ENCODE data around the gene OGFOD1. TPM values are rescaled to one million over a fixed set of nuclear protein-coding genes. Genes with fewer than 3 reads are reported as not detected.

Gene OGFOD1
- total and polyA plus RNA-seq, 2 experiments from 2014 or later = 74.5 to 76.3 TPM

DNA sequence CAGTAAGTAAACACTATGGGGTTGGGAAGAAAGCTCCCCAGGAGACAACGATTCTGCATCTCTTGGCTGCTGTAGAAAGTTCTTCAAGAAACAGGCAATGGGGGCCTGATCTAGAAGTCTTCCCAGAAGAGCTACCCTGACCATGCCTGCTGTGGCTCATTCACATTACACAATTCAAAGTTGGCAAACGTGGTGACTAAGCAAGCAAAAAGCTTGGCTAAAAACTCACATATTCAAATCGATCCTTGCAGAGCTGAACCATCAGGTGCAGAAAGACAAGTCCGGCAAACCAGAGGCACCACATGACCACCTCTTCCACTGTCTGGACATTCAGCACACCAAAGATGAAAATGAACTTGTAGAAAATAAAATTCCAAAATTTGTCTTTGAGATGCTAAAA, 42.2 kb upstream of the OGFOD1 start:
- Histone ChIP-seq H3K4me1 (ENCODE audit: insufficient read depth) (no peaks in the 10 kb centered on the region), H4K20me1 (replicated peaks; ENCODE audit: insufficient read depth) (peaks cover 6% of the 10 kb centered on the region; the same call in 1 of the 2 replicates), H3F3A (replicated peaks; ENCODE audit: low read depth) (no peaks in the 10 kb centered on the region), H3K9me2 (ENCODE audit: insufficient read depth) (no peaks in the 10 kb centered on the region), H3K4me2 (no peak overlapping the region), H2AFZ (no peak overlapping the region), H3K36me3 (ENCODE audit: insufficient read depth) (peaks cover 3% of the 10 kb centered on the region; the same call in 1 of the 2 replicates), H3K27me3 (ENCODE audit: insufficient read depth) (no peaks in the 10 kb centered on the region), H3K79me2 (replicated peaks; ENCODE audit: insufficient read depth) (peaks cover 9% of the 10 kb centered on the region), H3K4me3 (no peak overlapping the region), H3K27ac (ENCODE audit: low read depth) (no peak overlapping the region)
- TF ChIP-seq STAT1 (IDR thresholded peaks at IDR 0.05; ENCODE audit: unreplicated experiment) = no peak
- TF ChIP-seq, protein P1, sequence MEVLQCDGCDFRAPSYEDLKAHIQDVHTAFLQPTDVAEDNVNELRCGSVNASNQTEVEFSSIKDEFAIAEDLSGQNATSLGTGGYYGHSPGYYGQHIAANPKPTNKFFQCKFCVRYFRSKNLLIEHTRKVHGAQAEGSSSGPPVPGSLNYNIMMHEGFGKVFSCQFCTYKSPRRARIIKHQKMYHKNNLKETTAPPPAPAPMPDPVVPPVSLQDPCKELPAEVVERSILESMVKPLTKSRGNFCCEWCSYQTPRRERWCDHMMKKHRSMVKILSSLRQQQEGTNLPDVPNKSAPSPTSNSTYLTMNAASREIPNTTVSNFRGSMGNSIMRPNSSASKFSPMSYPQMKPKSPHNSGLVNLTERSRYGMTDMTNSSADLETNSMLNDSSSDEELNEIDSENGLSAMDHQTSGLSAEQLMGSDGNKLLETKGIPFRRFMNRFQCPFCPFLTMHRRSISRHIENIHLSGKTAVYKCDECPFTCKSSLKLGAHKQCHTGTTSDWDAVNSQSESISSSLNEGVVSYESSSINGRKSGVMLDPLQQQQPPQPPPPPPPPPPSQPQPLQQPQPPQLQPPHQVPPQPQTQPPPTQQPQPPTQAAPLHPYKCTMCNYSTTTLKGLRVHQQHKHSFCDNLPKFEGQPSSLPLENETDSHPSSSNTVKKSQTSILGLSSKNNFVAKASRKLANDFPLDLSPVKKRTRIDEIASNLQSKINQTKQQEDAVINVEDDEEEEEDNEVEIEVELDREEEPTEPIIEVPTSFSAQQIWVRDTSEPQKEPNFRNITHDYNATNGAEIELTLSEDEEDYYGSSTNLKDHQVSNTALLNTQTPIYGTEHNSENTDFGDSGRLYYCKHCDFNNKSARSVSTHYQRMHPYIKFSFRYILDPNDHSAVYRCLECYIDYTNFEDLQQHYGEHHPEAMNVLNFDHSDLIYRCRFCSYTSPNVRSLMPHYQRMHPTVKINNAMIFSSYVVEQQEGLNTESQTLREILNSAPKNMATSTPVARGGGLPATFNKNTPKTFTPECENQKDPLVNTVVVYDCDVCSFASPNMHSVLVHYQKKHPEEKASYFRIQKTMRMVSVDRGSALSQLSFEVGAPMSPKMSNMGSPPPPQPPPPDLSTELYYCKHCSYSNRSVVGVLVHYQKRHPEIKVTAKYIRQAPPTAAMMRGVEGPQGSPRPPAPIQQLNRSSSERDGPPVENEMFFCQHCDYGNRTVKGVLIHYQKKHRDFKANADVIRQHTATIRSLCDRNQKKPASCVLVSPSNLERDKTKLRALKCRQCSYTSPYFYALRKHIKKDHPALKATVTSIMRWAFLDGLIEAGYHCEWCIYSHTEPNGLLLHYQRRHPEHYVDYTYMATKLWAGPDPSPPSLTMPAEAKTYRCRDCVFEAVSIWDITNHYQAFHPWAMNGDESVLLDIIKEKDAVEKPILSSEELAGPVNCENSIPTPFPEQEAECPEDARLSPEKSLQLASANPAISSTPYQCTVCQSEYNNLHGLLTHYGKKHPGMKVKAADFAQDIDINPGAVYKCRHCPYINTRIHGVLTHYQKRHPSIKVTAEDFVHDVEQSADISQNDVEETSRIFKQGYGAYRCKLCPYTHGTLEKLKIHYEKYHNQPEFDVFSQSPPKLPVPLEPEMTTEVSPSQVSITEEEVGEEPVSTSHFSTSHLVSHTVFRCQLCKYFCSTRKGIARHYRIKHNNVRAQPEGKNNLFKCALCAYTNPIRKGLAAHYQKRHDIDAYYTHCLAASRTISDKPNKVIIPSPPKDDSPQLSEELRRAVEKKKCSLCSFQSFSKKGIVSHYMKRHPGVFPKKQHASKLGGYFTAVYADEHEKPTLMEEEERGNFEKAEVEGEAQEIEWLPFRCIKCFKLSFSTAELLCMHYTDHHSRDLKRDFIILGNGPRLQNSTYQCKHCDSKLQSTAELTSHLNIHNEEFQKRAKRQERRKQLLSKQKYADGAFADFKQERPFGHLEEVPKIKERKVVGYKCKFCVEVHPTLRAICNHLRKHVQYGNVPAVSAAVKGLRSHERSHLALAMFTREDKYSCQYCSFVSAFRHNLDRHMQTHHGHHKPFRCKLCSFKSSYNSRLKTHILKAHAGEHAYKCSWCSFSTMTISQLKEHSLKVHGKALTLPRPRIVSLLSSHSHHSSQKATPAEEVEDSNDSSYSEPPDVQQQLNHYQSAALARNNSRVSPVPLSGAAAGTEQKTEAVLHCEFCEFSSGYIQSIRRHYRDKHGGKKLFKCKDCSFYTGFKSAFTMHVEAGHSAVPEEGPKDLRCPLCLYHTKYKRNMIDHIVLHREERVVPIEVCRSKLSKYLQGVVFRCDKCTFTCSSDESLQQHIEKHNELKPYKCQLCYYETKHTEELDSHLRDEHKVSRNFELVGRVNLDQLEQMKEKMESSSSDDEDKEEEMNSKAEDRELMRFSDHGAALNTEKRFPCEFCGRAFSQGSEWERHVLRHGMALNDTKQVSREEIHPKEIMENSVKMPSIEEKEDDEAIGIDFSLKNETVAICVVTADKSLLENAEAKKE (CRISPR knock-in tag; IDR thresholded peaks at IDR 0.05) = no peak
- TF ChIP-seq, protein P2, sequence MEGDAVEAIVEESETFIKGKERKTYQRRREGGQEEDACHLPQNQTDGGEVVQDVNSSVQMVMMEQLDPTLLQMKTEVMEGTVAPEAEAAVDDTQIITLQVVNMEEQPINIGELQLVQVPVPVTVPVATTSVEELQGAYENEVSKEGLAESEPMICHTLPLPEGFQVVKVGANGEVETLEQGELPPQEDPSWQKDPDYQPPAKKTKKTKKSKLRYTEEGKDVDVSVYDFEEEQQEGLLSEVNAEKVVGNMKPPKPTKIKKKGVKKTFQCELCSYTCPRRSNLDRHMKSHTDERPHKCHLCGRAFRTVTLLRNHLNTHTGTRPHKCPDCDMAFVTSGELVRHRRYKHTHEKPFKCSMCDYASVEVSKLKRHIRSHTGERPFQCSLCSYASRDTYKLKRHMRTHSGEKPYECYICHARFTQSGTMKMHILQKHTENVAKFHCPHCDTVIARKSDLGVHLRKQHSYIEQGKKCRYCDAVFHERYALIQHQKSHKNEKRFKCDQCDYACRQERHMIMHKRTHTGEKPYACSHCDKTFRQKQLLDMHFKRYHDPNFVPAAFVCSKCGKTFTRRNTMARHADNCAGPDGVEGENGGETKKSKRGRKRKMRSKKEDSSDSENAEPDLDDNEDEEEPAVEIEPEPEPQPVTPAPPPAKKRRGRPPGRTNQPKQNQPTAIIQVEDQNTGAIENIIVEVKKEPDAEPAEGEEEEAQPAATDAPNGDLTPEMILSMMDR (conservative IDR thresholded peaks at IDR 0.05; ENCODE audit: low read depth in 2 of 2) = no peak
- TF ChIP-seq, protein P3, sequence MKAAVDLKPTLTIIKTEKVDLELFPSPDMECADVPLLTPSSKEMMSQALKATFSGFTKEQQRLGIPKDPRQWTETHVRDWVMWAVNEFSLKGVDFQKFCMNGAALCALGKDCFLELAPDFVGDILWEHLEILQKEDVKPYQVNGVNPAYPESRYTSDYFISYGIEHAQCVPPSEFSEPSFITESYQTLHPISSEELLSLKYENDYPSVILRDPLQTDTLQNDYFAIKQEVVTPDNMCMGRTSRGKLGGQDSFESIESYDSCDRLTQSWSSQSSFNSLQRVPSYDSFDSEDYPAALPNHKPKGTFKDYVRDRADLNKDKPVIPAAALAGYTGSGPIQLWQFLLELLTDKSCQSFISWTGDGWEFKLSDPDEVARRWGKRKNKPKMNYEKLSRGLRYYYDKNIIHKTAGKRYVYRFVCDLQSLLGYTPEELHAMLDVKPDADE (IDR thresholded peaks at IDR 0.05) = no peak
- no peak for TF ChIP-seq JUNB (IDR thresholded peaks at IDR 0.05; ENCODE audit: unreplicated experiment)
- no peak for TF ChIP-seq POLR2AphosphoS5 (IDR thresholded peaks at IDR 0.05; ENCODE audit: low read depth)
- no peak for TF ChIP-seq ZNF114 (CRISPR knock-in tag; IDR thresholded peaks at IDR 0.05)
- TF ChIP-seq ZNF331 (CRISPR knock-in tag; IDR thresholded peaks at IDR 0.05; ENCODE audit: low read depth) = no peak
- TF ChIP-seq NANOG (IDR thresholded peaks at IDR 0.05; ENCODE audit: borderline replicate concordance) = no peak
- ATAC-seq (no peak), DNase-seq (ENCODE audit: low spot score) (no peak)
- H3K36me3 Mint-ChIP-seq (ENCODE audit: low read depth) = peaks cover 25% of the 10 kb centered on the region
- H3K27ac Mint-ChIP-seq = no peak overlapping the region
- peaks cover 2% of the 10 kb centered on the region; the same call in 2 of the 3 replicates for H3K4me1 Mint-ChIP-seq
- no peaks in the 10 kb centered on the region for H3K9me3 Mint-ChIP-seq
- no peaks in the 10 kb centered on the region for H3K27me3 Mint-ChIP-seq (ENCODE audit: insufficient read depth, low read depth, poor library complexity)
- H3K4me3 Mint-ChIP-seq = no peak overlapping the region
